K562 (cell line): ENCODE measurements around the gene DLAT. TPM values are rescaled to one million over a fixed set of nuclear protein-coding genes. Genes with fewer than 3 reads are reported as not detected.
A peak's percentile ranks its signal among the peaks of the same experiment; 100 is the strongest.

ENCODE experiments used
- CTCF ChIP-seq, 3 experiments: IDR thresholded peaks in 2 of 3; conservative IDR thresholded peaks in 1 of 3; 2 replicates each; pipeline ENCODE4 v1.5.1; 2011 to 2012; ENCODE audit warnings: low read length in 3 of 3, mild to moderate bottlenecking in 3 of 3, control low read depth in 2 of 3, improper control_type of control experiment in 1 of 3, inconsistent platforms in 1 of 3, low read depth in 1 of 3, mixed read lengths in 1 of 3, moderate library complexity in 1 of 3; ENCODE audit not compliant: insufficient read depth in 2 of 3
- EP400 ChIP-seq: fragments of 450-650 bp; IDR thresholded peaks from 2 replicates; pipeline ENCODE4 v1.6.1; 2017; ENCODE audit warnings: antibody characterized with exemption, mild to moderate bottlenecking, moderate library complexity
- IRF2 ChIP-seq: sonication (generic); formaldehyde crosslinking; IDR thresholded peaks from 2 replicates; pipeline ENCODE4 v1.8.1; 2022; ENCODE audit warnings: mild to moderate bottlenecking, missing genetic modification reagents
- KAT2B ChIP-seq: IDR thresholded peaks from one replicate; pipeline ENCODE4 v1.6.1; 2012; ENCODE audit warnings: low read depth, mild to moderate bottlenecking, control low read depth, inconsistent platforms, low read length, moderate library complexity
- NFE2 ChIP-seq: IDR thresholded peaks from 2 replicates; pipeline ENCODE4 v1.6.1; 2014; ENCODE audit warnings: antibody characterized with exemption, low read depth
- NR1H2 ChIP-seq: sonication (generic); formaldehyde crosslinking; IDR thresholded peaks from 2 replicates; pipeline ENCODE4 v1.4.0; 2020; ENCODE audit warnings: mild to moderate bottlenecking, missing genetic modification reagents
- SRSF1 ChIP-seq: fragments of 200-400 bp; formaldehyde crosslinking; IDR thresholded peaks from 2 replicates; pipeline ENCODE4 v1.6.1; 2017; ENCODE audit warnings: mild to moderate bottlenecking, low read depth, low read length, moderate library complexity
- TFAP4 ChIP-seq: sonication (generic); formaldehyde crosslinking; IDR thresholded peaks from 2 replicates; pipeline ENCODE4 v1.8.0; 2022; ENCODE audit warnings: missing genetic modification reagents, mild to moderate bottlenecking, moderate library complexity, borderline replicate concordance
- VEZF1 ChIP-seq: fragments of 200-800 bp; sonication (Bioruptor generic); IDR thresholded peaks from 2 replicates; pipeline ENCODE4 v1.6.1; 2017; ENCODE audit warnings: missing genetic modification characterization, missing compliant biosample characterization
- ZBTB40 ChIP-seq, 2 experiments: fragments of 450-650 bp in 1 of 2; sonication (generic) in 1 of 2; formaldehyde crosslinking in 1 of 2; IDR thresholded peaks; 2 replicates each; pipeline versions ENCODE4 v1.7.1 to v1.9.0; 2016 to 2022; ENCODE audit warnings: inconsistent platforms in 1 of 2, mild to moderate bottlenecking in 1 of 2, missing genetic modification reagents in 1 of 2
- ZNF274 ChIP-seq: IDR thresholded peaks from 2 replicates; pipeline ENCODE4 v1.6.1; 2011; ENCODE audit warnings: low read depth, mild to moderate bottlenecking, low read length, moderate library complexity, borderline replicate concordance
- ZNF695 ChIP-seq: fragments of 450-650 bp; formaldehyde crosslinking; IDR thresholded peaks from 2 replicates; pipeline ENCODE4 v1.4.0; 2020; ENCODE audit warnings: mild to moderate bottlenecking, moderate library complexity
- polyA plus RNA-seq, 8 experiments: library from polyadenylated mRNA; depleted of rRNA in 4 of 8; stranded (reverse) in 5 of 8; unstranded in 3 of 8; fragments of >200 nt; fragmentation: Nextera tagmentation in 2 of 8; fragmentation: Illumina TruSeq in 1 of 8; extraction: Ambion mirVana in 2 of 8; extraction: Trizol in 1 of 8; gene quantifications; 2 replicates each; pipeline versions ENCODE4 v1.2.1 to v1.2.3, GENCODE V29; 2011 to 2014; ENCODE audit warnings: inconsistent platforms in 1 of 8, missing spikeins in 1 of 8
- total RNA-seq, 7 experiments: library from RNA; depleted of rRNA in 6 of 7; stranded (reverse); fragments of >200 nt in 6 of 7; fragmentation: Illumina TruSeq in 2 of 7; extraction: Trizol in 2 of 7; gene quantifications; 2 replicates each; pipeline versions ENCODE4 v1.2.1 to v1.2.3, GENCODE V29; 2011 to 2021; ENCODE audit warnings: low replicate concordance in 1 of 7

Gene DLAT
- total and polyA plus RNA-seq, 9 of the 15 experiments (the other 6 are each of a cell fraction or from before 2014, with no cell fraction given), result 41.7 to 152 (median 105) TPM

- TF ChIP-seq ZNF274 (no peak), NR1H2 (CRISPR knock-in tag) (no peak; the same call in 1 of the 2 replicates), ZBTB40 (IDR thresholded peaks at IDR 0.05) (peak; percentile 56; the same call in 1 of the 2 replicates), ZBTB40 (CRISPR knock-in tag; IDR thresholded peaks at IDR 0.05) (no peak), ZNF695 (CRISPR knock-in tag) (no peak), TFAP4 (peak; percentile 73; the same call in 1 of the 2 replicates), SRSF1 (0 out of 2 replicates have a peak, but pooled peaks have one; percentile 32), KAT2B (no peak), EP400 (peak; percentile 98), CTCF (IDR thresholded peaks at IDR 0.05 in 2 of 3, conservative IDR thresholded peaks at IDR 0.05 in 1 of 3; ENCODE audit: insufficient read depth in 2 of 3, low read depth in 1 of 3, low read length in 3 of 3) (no peak), NFE2 (no peak), IRF2 (CRISPR knock-in tag) (no peak), VEZF1 (CRISPR knock-in tag) (peak; percentile 64)
Measured at GRCh38 chr11:112024773-112025678, at the start of gene DLAT (continued).
